Neuronal stem cell (in vitro differentiated cells): Measurements from ENCODE around the gene PANK4.

Experiments used
- DNase-seq: peaks from one replicate; pipeline ENCODE4 v3.0.0-alpha.2; 2013; ENCODE audit warnings: low spot score
- H2AFZ ChIP-seq: one replicate; pipeline ENCODE4 v1.6.1; 2013; ENCODE audit warnings: mild to moderate bottlenecking, low read length, inconsistent platforms
- H2AK5ac ChIP-seq: 2 replicates; pipeline ENCODE4 v1.6.1; 2013; ENCODE audit warnings: low read depth, mild to moderate bottlenecking, inconsistent platforms, low read length, moderate library complexity, mixed read lengths
- H2BK120ac ChIP-seq: 2 replicates; pipeline ENCODE4 v1.6.1; 2013; ENCODE audit warnings: low read depth, mild to moderate bottlenecking, inconsistent platforms, low read length, moderate library complexity, mixed read lengths
- H2BK12ac ChIP-seq: one replicate; pipeline ENCODE4 v1.6.1; 2013; ENCODE audit warnings: low read length, inconsistent platforms
- H2BK15ac ChIP-seq: 2 replicates; pipeline ENCODE4 v1.6.1; 2013; ENCODE audit warnings: mild to moderate bottlenecking, low read length, inconsistent platforms, mixed read lengths
- H2BK5ac ChIP-seq: one replicate; pipeline ENCODE4 v1.6.1; 2013; ENCODE audit warnings: inconsistent platforms, mild to moderate bottlenecking, low read length, moderate library complexity
- H3K14ac ChIP-seq: one replicate; pipeline ENCODE4 v1.6.1; 2013; ENCODE audit warnings: low read length, inconsistent platforms
- H3K18ac ChIP-seq: 2 replicates; pipeline ENCODE4 v1.6.1; 2013; ENCODE audit warnings: low read length, inconsistent platforms
- H3K23ac ChIP-seq: 2 replicates; pipeline ENCODE4 v1.6.1; 2013; ENCODE audit warnings: low read depth, mild to moderate bottlenecking, mixed read lengths, low read length, inconsistent platforms; ENCODE audit not compliant: poor library complexity
- H3K27ac ChIP-seq: replicated peaks from 3 replicates; pipeline ENCODE4 v1.5.1; 2013; ENCODE audit warnings: low read length, inconsistent platforms
- H3K27me3 ChIP-seq, 3 experiments: 2 replicates each; pipeline ENCODE4 v1.6.1; 2013; ENCODE audit warnings: low read length in 3 of 3, mild to moderate bottlenecking in 2 of 3, inconsistent platforms in 1 of 3, low read depth in 1 of 3, mixed read lengths in 1 of 3, moderate library complexity in 1 of 3; ENCODE audit not compliant: control insufficient read depth in 3 of 3, insufficient read depth in 3 of 3
- H3K36me3 ChIP-seq, 2 donors: replicated peaks in 1 of 2; 2 replicates each; pipeline ENCODE4 v1.6.1; 2013; ENCODE audit warnings: low read length in 2 of 2; ENCODE audit not compliant: control insufficient read depth in 2 of 2, insufficient read depth in 2 of 2
- H3K4ac ChIP-seq: 2 replicates; pipeline ENCODE4 v1.6.1; 2013; ENCODE audit warnings: inconsistent platforms, mild to moderate bottlenecking, low read length, moderate library complexity
- H3K4me1 ChIP-seq, 2 donors: 1 replicate in 1 of 2; 2 replicates in 1 of 2; pipeline ENCODE4 v1.6.1; 2013; ENCODE audit warnings: low read length in 2 of 2, low read depth in 1 of 2; ENCODE audit not compliant: control insufficient read depth in 2 of 2, insufficient read depth in 1 of 2
- H3K4me2 ChIP-seq: one replicate; pipeline ENCODE4 v1.6.1; 2013; ENCODE audit warnings: mild to moderate bottlenecking, low read length, inconsistent platforms; ENCODE audit not compliant: insufficient read depth, poor library complexity, severe bottlenecking
- H3K4me3 ChIP-seq, 2 donors: 2 replicates each; pipeline ENCODE4 v1.5.1; 2013; ENCODE audit warnings: low read length in 2 of 2, mild to moderate bottlenecking in 2 of 2, inconsistent platforms in 1 of 2, moderate library complexity in 1 of 2
- H3K79me1 ChIP-seq: one replicate; pipeline ENCODE4 v1.6.1; 2013; ENCODE audit warnings: low read depth, mild to moderate bottlenecking, inconsistent platforms, low read length, moderate library complexity
- H3K9ac ChIP-seq: one replicate; pipeline ENCODE4 v1.6.1; 2013; ENCODE audit warnings: mild to moderate bottlenecking, low read depth, low read length, inconsistent platforms; ENCODE audit not compliant: poor library complexity
- H3K9me3 ChIP-seq, 2 donors: replicated peaks in 1 of 2; 2 replicates each; pipeline versions ENCODE3 to v1.6.1; 2013; ENCODE audit warnings: low read length in 2 of 2, mild to moderate bottlenecking in 2 of 2, inconsistent platforms in 1 of 2, low read depth in 1 of 2, mixed read lengths in 1 of 2, moderate library complexity in 1 of 2; ENCODE audit not compliant: control insufficient read depth in 2 of 2, insufficient read depth in 1 of 2
- H4K8ac ChIP-seq: one replicate; pipeline ENCODE4 v1.6.1; 2013; ENCODE audit warnings: low read depth, mild to moderate bottlenecking, inconsistent platforms, low read length, moderate library complexity
- H4K91ac ChIP-seq: one replicate; pipeline ENCODE4 v1.6.1; 2013; ENCODE audit warnings: low read length, low read depth, mild to moderate bottlenecking, inconsistent platforms; ENCODE audit not compliant: poor library complexity
- WGBS, 2 donors: extraction: QIAGEN DNeasy Blood & Tissue Kit; methylation state at CpG; one replicate each; pipeline ENCODE4 v1.1.7; 2013; ENCODE audit warnings: missing lambda C conversion rate in 2 of 2, mixed read lengths in 1 of 2; ENCODE audit not compliant: insufficient read length in 2 of 2, insufficient replicate concordance in 1 of 2; ENCODE audit errors: extremely low coverage in 2 of 2; 5-methylcytosine and 5-hydroxymethylcytosine counted together

Gene PANK4

GRCh38 chr1:2499986-2500596 lies 26.3 kb downstream of the PANK4 start:
- Histone ChIP-seq H2AK5ac (peak overlapping the region; percentile 98), H4K91ac (no peak overlapping the region), H4K8ac (peak overlapping the region; percentile 65), H3K4me2 (no peak overlapping the region), H3K27ac (no peak overlapping the region), H3K14ac (no peak overlapping the region), H2BK120ac (no peak overlapping the region), H3K9ac (no peak overlapping the region), H3K9me3 (no peaks in the 10 kb centered on the region), H3K36me3 (no peaks in the 10 kb centered on the region), H3K79me1 (no peaks in the 10 kb centered on the region), H3K4me1 (peaks cover 2 to 3% of the 10 kb centered on the region in 2 donors), H2BK15ac (peak overlapping the region; percentile 67), H3K4ac (no peak overlapping the region), H2AFZ (no peak overlapping the region), H2BK12ac (no peak overlapping the region), H3K27me3 (peaks cover 0 to 27% (median 0%) of the 10 kb centered on the region in 3 experiments), H2BK5ac (peak overlapping the region; percentile 90), H3K18ac (peak overlapping the region; percentile 90), H3K4me3 (no peak overlapping the region), H3K23ac (peak overlapping the region; percentile 96)
- WGBS, 2 donors, result no CpG with 5 or more reads among the region's 19 CpGs
- no peak for DNase-seq

GRCh38 chr1:2499260-2499659 lies 27.1 kb downstream of the PANK4 start:
- no peak overlapping the region for H2BK120ac ChIP-seq

GRCh38 chr1:2498648-2499047 lies 27.7 kb downstream of the PANK4 start:
- H3K4me2 ChIP-seq, result no peak overlapping the region
- H4K8ac ChIP-seq, result no peak overlapping the region
- H3K27ac ChIP-seq, result no peak overlapping the region
- H2AFZ ChIP-seq, result no peak overlapping the region
- peak overlapping the region; percentile 47 for H3K14ac ChIP-seq
- H3K36me3 ChIP-seq, result no peaks in the 10 kb centered on the region
- H3K4ac ChIP-seq, result no peak overlapping the region
- H3K4me1 ChIP-seq, result peaks cover 2 to 3% of the 10 kb centered on the region in 2 donors
- no peak overlapping the region for H3K9ac ChIP-seq
- H2AK5ac ChIP-seq, result peak overlapping the region; percentile 84
- peaks cover 0 to 41% (median 0%) of the 10 kb centered on the region in 3 experiments for H3K27me3 ChIP-seq
- peak overlapping the region; percentile 58 for H2BK12ac ChIP-seq
- H2BK15ac ChIP-seq, result peak overlapping the region; percentile 45
- peak overlapping the region; percentile 90 for H2BK5ac ChIP-seq
- no peaks in the 10 kb centered on the region for H3K9me3 ChIP-seq
- H3K4me3 ChIP-seq, result no peak overlapping the region
- no CpG with 5 or more reads among the region's 19 CpGs for WGBS, 2 donors
- H3K23ac ChIP-seq, result no peak overlapping the region
- no peak overlapping the region for H4K91ac ChIP-seq
- no peaks in the 10 kb centered on the region for H3K79me1 ChIP-seq
- DNase-seq, result no peak
- H3K18ac ChIP-seq, result peak overlapping the region; percentile 59
- no peak overlapping the region for H2BK120ac ChIP-seq

More at GRCh38 chr1:2499260-2499659, 27.1 kb downstream of the PANK4 start:
- H2BK5ac ChIP-seq, result peak overlapping the region; percentile 90
- peak overlapping the region in 1 of 2 donors; percentile 31 for H3K4me3 ChIP-seq
- H2BK15ac ChIP-seq, result peak overlapping the region; percentile 67
- H3K4me2 ChIP-seq, result no peak overlapping the region
- no peaks in the 10 kb centered on the region for H3K9me3 ChIP-seq
- H2AFZ ChIP-seq, result no peak overlapping the region
- H3K9ac ChIP-seq, result peak overlapping the region; percentile 81
- peak overlapping the region; percentile 47 for H3K14ac ChIP-seq
- H3K4me1 ChIP-seq, result peaks cover 2 to 3% of the 10 kb centered on the region in 2 donors
- no peak overlapping the region for H4K91ac ChIP-seq
- H3K27me3 ChIP-seq, result peaks cover 0 to 35% (median 0%) of the 10 kb centered on the region in 3 experiments
- peak overlapping the region; percentile 80 for H3K18ac ChIP-seq
- H3K36me3 ChIP-seq, result no peaks in the 10 kb centered on the region
- H2AK5ac ChIP-seq, result peak overlapping the region; percentile 84
- peak overlapping the region; percentile 96 for H3K23ac ChIP-seq
- DNase-seq, result no peak
- WGBS, 2 donors, result no CpG with 5 or more reads among the region's 4 CpGs
- H3K79me1 ChIP-seq, result no peaks in the 10 kb centered on the region
- H2BK12ac ChIP-seq, result peak overlapping the region; percentile 58
- no peak overlapping the region for H3K4ac ChIP-seq
- H3K27ac ChIP-seq, result no peak overlapping the region
- H4K8ac ChIP-seq, result no peak overlapping the region

GRCh38 chr1:2497891-2498290 lies 28.5 kb downstream of the PANK4 start:
- Histone ChIP-seq H3K4me2 (no peak overlapping the region), H2AK5ac (peak overlapping the region; percentile 86), H3K4me1 (peaks cover 2 to 3% of the 10 kb centered on the region in 2 donors), H3K23ac (no peak overlapping the region), H3K27me3 (peaks cover 0 to 49% (median 0%) of the 10 kb centered on the region in 3 experiments), H4K8ac (no peak overlapping the region), H2BK5ac (peak overlapping the region; percentile 98), H3K4ac (no peak overlapping the region), H3K18ac (peak overlapping the region; percentile 85), H3K79me1 (no peaks in the 10 kb centered on the region), H3K27ac (no peak overlapping the region), H2BK120ac (peak overlapping the region; percentile 96), H2BK15ac (peak overlapping the region; percentile 37), H3K9ac (no peak overlapping the region), H3K4me3 (no peak overlapping the region), H3K36me3 (no peaks in the 10 kb centered on the region), H3K9me3 (no peaks in the 10 kb centered on the region), H3K14ac (peak overlapping the region; percentile 38), H2BK12ac (peak overlapping the region; percentile 90), H2AFZ (no peak overlapping the region), H4K91ac (no peak overlapping the region)
- DNase-seq, result no peak
- no CpG with 5 or more reads among the region's 4 CpGs for WGBS, 2 donors
